Activated naive CD8-positive, alpha-beta T cell (primary cell): ENCODE results near the gene TRIM24.
"Not testable (repeated sequence)": the region's sequence is repeated elsewhere in the genome, so short reads cannot be mapped to it uniquely, and the experiment has no call there.

Experiments
- H3K27ac Mint-ChIP-seq: one replicate; pipeline ENCODE4 v1.8.0; 2021; ENCODE audit warnings: mixed read lengths
- H3K27me3 Mint-ChIP-seq: one replicate; pipeline ENCODE4 v1.8.0; 2021; ENCODE audit warnings: mixed read lengths
- H3K36me3 Mint-ChIP-seq: one replicate; pipeline ENCODE4 v1.8.0; 2021; ENCODE audit warnings: mixed read lengths
- H3K4me1 Mint-ChIP-seq: one replicate; pipeline ENCODE4 v1.8.0; 2021; ENCODE audit warnings: low read depth, mixed read lengths
- H3K4me3 Mint-ChIP-seq: one replicate; pipeline ENCODE4 v1.8.0; 2021; ENCODE audit warnings: mild to moderate bottlenecking, mixed read lengths
- H3K9me3 Mint-ChIP-seq: one replicate; pipeline ENCODE4 v1.8.0; 2021; ENCODE audit warnings: low read depth, mixed read lengths

The TRIM24 gene

GRCh38 chr7:138449580-138449979 is 10.5 kb upstream of the TRIM24 start:
- Mint-ChIP-seq H3K4me1 (no peaks in the 10 kb centered on the region), H3K36me3 (no peaks in the 10 kb centered on the region), H3K9me3 (no peaks in the 10 kb centered on the region), H3K27ac (no peak overlapping the region), H3K27me3 (no peaks in the 10 kb centered on the region), H3K4me3 (no peak overlapping the region)

GRCh38 chr7:138455609-138456008 is 4.5 kb upstream of the TRIM24 start:
- peaks cover 4% of the 10 kb centered on the region for H3K4me1 Mint-ChIP-seq
- H3K36me3 Mint-ChIP-seq, result no peaks in the 10 kb centered on the region
- no peak overlapping the region for H3K27ac Mint-ChIP-seq
- no peak overlapping the region for H3K4me3 Mint-ChIP-seq
- H3K9me3 Mint-ChIP-seq, result no peaks in the 10 kb centered on the region
- H3K27me3 Mint-ChIP-seq, result no peaks in the 10 kb centered on the region

DNA sequence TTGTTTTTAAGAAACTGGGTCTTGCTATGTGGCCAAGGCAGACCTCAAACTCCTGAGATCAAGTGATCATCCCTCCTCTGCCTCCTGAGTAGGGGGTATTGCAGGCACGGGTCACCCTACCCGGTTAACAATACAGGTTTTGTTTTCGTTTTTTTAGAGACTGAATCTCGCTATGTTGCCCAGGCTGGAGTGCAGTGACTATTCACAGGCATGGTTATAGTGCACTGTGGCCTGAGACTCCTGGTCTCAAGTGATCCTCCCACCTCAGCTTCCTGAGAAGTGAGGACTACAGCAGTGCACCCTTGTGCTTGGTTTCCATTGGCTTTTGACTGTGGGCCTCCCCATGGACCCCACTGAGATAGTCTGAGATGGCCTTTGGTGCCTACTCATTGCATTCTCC is 3.8 kb upstream of the TRIM24 start:
- Mint-ChIP-seq H3K27me3 (no peaks in the 10 kb centered on the region), H3K36me3 (no peaks in the 10 kb centered on the region), H3K4me1 (peaks cover 7% of the 10 kb centered on the region), H3K27ac (no peak overlapping the region), H3K9me3 (no peaks in the 10 kb centered on the region), H3K4me3 (no peak overlapping the region)

DNA sequence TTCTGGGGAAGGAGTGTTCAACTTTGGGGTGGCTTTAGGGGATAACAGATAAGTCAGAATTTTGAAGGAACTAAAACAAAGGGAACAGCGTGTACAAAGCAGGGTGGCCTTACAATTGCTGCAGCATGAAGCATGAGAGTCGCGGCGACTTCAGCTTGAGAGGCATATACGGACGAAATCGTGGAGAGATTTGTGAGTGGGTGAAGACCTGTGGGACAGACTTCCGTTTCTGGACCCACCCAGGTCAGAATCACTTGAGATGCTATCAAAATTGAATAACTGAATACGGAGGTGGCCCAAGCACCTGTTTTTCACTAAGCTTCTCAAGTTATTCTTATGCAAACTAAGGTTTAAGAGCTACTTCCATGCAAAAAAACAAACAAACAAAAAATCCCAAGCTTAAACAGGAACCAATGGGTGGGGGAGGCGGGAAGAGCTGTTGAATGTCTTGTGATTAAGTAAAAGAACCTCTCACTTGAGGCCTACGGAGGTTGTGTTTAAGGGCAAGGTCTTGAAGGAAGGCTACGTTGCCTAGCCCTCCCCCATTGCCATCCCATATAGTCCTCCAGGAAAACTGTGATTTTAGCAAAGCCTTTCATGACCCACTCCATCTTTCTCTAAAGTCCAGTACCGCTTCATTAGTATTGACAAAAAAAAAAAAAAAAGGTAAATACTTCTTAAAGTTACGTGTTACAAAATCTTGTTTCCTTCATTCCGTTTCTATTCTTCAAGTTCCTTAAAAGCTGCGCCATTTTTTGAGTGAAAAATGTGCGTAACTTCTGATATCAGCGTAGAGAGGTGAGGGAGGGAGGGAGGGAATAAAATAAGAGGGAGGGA is 1.3 kb upstream of the TRIM24 start:
- Mint-ChIP-seq H3K27ac (no peak overlapping the region), H3K9me3 (no peaks in the 10 kb centered on the region), H3K27me3 (no peaks in the 10 kb centered on the region), H3K36me3 (no peaks in the 10 kb centered on the region), H3K4me1 (peaks cover 25% of the 10 kb centered on the region), H3K4me3 (peak overlapping the region; percentile 39)

DNA sequence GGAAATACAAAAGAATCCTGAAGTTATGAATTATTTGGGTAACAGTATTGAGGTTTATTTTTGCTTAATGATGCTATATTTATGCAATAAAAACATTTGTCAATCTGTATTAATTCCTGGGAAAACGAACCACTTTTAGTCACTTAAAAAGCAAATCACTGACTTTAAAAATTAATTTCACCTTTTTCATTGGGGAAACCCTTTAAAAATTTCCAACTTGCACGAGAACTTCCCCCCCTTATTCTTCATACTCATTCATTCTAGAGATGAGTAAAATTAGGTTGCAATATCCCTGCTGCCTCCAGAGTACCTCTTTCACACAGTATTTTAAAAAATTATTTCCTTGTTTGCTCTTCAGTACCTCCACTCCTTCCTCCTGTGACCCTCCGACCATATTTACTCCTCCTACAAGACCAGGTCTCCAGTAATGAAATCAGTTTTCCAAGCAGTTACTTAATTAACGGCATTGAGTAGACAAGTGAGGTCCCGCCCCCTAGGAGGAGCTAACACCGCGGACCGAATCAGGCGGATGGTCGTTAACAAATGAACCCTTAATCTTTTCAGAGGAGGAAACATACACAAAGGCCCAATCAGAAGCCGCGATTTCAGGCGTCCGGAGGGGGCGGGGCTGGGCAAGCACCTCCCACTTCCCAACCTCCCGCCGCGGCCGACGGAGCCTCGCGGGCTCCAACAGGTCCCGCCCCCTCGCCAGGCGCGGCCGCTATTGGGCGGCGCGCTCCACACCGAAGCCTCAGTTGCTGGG is 465 bp upstream of the TRIM24 start:
- no peaks in the 10 kb centered on the region for H3K9me3 Mint-ChIP-seq
- peak overlapping the region; percentile 88 for H3K4me3 Mint-ChIP-seq

DNA sequence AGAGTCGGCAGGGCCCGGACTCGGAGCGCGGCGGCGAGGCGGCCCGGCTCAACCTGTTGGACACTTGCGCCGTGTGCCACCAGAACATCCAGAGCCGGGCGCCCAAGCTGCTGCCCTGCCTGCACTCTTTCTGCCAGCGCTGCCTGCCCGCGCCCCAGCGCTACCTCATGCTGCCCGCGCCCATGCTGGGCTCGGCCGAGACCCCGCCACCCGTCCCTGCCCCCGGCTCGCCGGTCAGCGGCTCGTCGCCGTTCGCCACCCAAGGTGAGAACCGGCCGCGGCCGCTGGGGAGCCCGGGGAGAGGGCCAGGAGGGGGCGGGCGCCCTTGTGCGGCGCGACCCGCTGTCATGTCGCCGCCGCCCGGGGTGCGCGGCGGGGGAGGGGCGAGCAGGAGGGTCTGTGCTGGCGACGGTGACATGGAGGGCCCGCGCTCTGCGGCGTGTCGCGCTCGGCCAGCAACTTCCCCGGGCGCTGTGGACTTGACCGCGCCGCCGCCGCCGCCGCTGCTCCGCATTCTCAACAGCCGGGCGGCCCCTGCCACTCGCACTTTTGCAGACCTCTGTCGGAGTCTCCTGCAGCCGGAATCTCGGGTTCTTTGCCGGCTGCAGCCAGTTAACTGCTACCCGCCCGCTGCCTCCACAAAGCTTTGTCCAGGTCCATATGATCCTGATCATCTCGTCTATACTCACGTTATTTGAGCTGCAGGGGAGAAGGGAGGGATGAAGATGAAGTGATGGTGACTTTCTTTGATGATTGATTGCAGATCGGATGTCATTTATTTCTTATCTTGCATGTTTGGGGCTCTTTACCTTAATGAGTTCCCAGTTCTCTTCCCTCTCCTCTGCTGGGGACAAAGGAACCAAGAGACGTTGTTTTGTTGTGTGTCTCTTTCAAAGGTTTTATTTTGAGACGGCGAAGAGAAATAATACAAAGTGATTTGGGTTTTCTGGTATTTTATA is 869 bp downstream of the TRIM24 start:
- Mint-ChIP-seq H3K4me3 (peak overlapping the region; percentile 99), H3K9me3 (no peaks in the 10 kb centered on the region), H3K4me1 (peaks cover 35% of the 10 kb centered on the region), H3K27me3 (no peaks in the 10 kb centered on the region), H3K27ac (peak overlapping the region; percentile 96), H3K36me3 (peaks cover 2% of the 10 kb centered on the region)

More for the DNA sequence above, 465 bp upstream of the TRIM24 start:
- Mint-ChIP-seq H3K36me3 (no peaks in the 10 kb centered on the region), H3K27me3 (no peaks in the 10 kb centered on the region), H3K4me1 (peaks cover 27% of the 10 kb centered on the region), H3K27ac (peak overlapping the region; percentile 36)

DNA sequence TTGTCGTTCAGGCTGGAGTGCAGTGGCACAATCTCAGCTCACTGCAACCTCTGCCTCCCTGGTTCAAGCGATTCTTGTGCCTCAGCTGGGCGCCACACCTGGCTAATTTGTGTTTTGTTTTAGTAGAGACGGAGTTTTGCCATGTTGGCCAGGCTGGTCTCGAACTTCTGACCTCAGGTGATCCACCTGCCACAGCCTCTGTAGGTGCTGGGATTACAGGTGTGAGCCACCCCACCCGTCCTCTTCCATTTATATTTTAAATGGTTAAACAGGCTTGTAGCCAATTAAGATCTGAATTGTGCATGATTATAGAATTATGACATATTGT is 3.2 kb downstream of the TRIM24 start:
- H3K36me3 Mint-ChIP-seq, H3K27ac Mint-ChIP-seq, H3K9me3 Mint-ChIP-seq, H3K27me3 Mint-ChIP-seq: not testable (repeated sequence)
- peaks cover 53% of the 10 kb centered on the region for H3K4me1 Mint-ChIP-seq
- H3K4me3 Mint-ChIP-seq, result peak overlapping the region; percentile 68

- H3K27ac Mint-ChIP-seq, result peak overlapping the region; percentile 7
- H3K4me3 Mint-ChIP-seq, result no peak overlapping the region
- no peaks in the 10 kb centered on the region for H3K9me3 Mint-ChIP-seq
- peaks cover 65% of the 10 kb centered on the region for H3K4me1 Mint-ChIP-seq
- no peaks in the 10 kb centered on the region for H3K27me3 Mint-ChIP-seq
- H3K36me3 Mint-ChIP-seq, result peaks cover 8% of the 10 kb centered on the region
Measured at GRCh38 chr7:138465046-138465445, 5.0 kb downstream of the TRIM24 start.

GRCh38 chr7:138466069-138466756 is 6.2 kb downstream of the TRIM24 start:
- not testable (repeated sequence) for H3K9me3 Mint-ChIP-seq, H3K36me3 Mint-ChIP-seq, H3K27ac Mint-ChIP-seq, H3K27me3 Mint-ChIP-seq, H3K4me3 Mint-ChIP-seq
- peaks cover 69% of the 10 kb centered on the region for H3K4me1 Mint-ChIP-seq

DNA sequence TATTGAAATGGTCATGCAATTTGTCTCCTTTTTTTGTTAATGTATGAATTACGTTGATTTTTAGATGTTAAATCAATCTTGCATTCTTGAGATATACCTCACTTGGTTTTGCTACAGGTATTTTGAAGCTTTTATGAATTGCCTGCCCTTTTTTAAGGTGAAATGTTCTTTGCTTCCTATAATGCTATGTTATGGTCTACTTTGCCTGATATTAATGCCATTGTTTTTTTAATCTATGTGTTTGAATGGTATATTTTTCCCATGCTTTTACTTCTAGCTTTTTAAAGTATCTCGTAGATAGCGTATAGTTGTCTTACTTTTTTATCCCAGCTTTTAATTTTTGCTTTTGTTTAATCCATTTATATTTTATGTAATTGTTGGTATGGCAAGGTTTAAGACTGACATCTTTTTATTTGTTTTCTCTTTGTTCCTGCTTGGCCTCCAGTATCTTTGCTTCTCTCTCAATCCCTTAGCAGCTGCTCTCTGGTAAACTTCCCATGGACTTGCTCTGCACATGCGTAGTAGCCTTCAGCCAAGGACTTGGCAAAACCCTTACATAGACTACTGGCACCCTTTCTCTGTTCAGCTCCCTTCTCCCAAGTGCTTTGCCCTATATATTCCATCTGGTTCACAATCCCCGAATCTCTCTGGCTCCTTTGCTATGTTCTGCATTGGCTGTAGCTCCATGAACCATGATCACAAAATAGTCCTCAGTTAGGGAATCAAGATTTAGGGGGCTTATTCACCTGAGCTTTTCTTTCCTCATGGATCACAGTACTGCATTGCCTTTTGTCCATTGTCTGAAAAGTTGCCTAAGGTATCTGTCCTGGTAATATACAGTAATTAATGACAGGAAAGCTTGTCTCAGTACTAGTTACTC is 8.4 kb downstream of the TRIM24 start:
- Mint-ChIP-seq H3K27ac (no peak overlapping the region), H3K4me3 (no peak overlapping the region)

DNA sequence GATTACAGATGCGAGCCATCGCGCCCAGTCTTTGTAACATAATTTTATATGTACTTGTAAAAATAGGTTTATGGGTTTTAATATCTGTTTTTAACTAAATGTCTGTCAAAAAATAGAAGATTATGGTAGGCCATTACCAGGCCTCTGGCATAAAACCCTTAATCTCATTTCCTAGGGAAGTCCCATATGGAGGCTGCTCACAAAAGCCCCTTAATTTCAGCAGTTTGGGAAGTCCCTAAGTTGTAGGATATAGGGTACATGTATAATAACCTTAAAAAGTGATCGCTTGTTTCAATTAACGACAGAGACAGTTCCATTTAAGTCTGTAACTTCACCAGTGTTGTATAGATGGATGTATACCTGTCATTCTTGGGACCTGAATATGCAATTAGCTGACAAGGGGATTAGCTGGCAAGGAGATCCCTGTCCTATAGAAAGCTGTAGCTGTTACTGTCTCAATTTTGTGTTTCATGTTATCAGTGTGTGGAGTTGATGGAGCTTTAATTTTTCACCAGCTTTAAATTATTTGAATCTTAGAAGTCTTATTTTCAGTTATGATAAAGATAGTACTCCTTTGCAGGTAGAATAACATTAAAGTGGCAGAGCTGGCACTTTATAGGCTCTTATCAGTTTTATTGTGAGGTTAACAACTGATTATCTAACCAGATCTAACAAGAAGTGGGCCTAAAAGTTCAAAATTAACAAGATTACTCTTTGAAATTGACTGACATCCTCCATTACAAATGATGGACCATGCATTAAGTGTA is 10.5 kb downstream of the TRIM24 start:
- no peaks in the 10 kb centered on the region for H3K9me3 Mint-ChIP-seq
- no peaks in the 10 kb centered on the region for H3K27me3 Mint-ChIP-seq

More for the DNA sequence above, 8.4 kb downstream of the TRIM24 start:
- peaks cover 8% of the 10 kb centered on the region for H3K36me3 Mint-ChIP-seq
- no peaks in the 10 kb centered on the region for H3K27me3 Mint-ChIP-seq
- peaks cover 64% of the 10 kb centered on the region for H3K4me1 Mint-ChIP-seq
- no peaks in the 10 kb centered on the region for H3K9me3 Mint-ChIP-seq

GRCh38 chr7:138472292-138473079 is 12.4 kb downstream of the TRIM24 start:
- H3K36me3 Mint-ChIP-seq, result peaks cover 5% of the 10 kb centered on the region
- H3K27ac Mint-ChIP-seq, result no peak overlapping the region
- H3K4me1 Mint-ChIP-seq, result peaks cover 65% of the 10 kb centered on the region
- no peak overlapping the region for H3K4me3 Mint-ChIP-seq
- H3K9me3 Mint-ChIP-seq, result no peaks in the 10 kb centered on the region
- no peaks in the 10 kb centered on the region for H3K27me3 Mint-ChIP-seq

More for the DNA sequence above, 10.5 kb downstream of the TRIM24 start:
- Mint-ChIP-seq H3K36me3 (peaks cover 7% of the 10 kb centered on the region), H3K27ac (no peak overlapping the region), H3K4me1 (peaks cover 65% of the 10 kb centered on the region), H3K4me3 (no peak overlapping the region)
